Stimulated activated CD8-positive, alpha-beta memory T cell treated with anti-CD3 and anti-CD28 coated beads, Interleukin-7, amount 100 ng/mL, for 1 hour (primary cell): Measurements from ENCODE around the gene SERGEF.

Source experiments
- DNase-seq, 2 donors: peaks; one replicate each; pipeline ENCODE4 v3.0.0-alpha.2; 2020; ENCODE audit warnings: low read depth in 2 of 2

SERGEF gene

DNA sequence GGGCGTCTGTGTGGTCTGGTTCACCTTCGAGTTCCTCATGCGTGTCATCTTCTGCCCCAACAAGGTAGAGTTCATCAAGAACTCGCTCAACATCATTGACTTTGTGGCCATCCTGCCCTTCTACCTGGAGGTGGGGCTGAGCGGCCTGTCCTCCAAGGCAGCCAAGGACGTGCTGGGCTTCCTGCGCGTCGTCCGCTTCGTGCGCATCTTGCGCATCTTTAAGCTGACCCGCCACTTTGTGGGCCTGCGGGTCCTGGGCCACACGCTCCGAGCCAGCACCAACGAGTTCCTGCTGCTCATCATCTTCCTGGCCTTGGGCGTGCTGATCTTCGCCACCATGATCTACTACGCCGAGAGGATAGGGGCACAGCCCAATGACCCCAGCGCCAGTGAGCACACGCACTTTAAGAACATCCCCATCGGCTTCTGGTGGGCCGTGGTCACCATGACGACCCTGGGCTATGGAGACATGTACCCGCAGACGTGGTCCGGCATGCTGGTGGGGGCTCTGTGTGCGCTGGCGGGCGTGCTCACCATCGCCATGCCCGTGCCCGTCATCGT, 240.9 kb downstream of the SERGEF start:
- no peak for DNase-seq

DNA sequence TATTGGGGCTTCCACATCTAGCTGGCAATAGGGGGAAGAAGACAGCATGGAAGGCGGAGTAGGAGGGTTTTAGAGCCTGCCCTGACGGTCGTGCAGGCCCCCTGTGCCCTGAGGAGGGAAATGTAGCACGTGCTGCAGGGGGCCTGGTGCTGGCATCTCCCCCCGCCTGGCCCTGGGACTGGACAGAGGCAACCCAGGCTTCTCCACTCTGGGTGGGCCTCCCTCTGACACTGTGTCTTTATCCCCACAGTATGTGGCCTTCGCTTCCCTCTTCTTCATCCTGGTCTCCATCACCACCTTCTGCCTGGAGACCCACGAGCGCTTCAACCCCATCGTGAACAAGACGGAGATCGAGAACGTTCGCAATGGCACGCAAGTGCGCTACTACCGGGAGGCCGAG, 241.4 kb downstream of the SERGEF start:
- no peak for DNase-seq

DNA sequence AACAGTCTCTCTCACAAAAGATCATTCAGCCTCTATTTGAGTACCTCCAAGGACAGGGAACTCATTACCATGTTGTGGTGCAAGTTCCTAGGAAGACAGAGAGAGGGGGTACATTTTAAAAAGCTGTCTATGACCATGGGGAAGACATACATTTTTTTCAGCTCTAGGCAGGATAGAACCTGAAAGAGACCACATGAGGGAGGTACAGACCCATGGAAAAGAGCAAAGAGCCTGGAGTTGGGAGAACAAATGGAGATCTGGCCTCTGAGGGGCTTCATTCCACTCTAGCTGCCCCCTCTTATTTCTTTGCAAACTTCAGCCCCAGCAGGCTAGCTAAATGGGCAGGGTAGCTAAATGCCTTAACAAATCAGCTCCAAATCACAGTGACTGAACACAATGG, 241.9 kb downstream of the SERGEF start:
- no peak for DNase-seq

DNA sequence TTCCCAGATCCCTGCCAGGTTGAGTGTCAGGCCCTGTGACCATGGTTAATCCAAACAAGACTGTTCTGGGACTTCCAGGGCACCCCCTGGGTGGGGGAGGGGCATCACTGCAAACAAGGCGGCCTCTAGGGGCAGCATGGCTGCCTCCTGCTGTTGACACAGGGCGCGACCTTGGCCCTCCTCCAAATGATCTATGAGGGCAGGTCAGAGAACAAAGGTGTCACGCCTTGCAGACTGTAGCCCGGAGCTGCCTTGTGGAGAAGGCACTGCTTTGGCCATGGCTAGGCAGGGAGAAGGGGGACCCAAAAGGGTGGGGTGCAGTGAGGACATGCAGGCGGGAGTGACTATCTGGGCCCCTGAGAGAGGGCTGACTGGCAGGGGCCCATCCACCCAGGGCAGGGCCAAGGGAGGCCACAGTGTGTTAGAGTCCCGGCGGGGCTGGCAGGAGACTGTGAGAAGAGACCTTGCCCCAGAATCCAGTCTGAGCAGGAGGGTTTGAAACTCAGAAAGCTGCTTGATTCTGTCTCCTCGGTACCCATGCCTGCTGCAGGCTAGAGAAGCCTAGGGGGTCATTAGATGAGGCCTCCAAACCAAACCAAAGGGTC, 242.7 kb downstream of the SERGEF start:
- DNase-seq, result no peak

DNA sequence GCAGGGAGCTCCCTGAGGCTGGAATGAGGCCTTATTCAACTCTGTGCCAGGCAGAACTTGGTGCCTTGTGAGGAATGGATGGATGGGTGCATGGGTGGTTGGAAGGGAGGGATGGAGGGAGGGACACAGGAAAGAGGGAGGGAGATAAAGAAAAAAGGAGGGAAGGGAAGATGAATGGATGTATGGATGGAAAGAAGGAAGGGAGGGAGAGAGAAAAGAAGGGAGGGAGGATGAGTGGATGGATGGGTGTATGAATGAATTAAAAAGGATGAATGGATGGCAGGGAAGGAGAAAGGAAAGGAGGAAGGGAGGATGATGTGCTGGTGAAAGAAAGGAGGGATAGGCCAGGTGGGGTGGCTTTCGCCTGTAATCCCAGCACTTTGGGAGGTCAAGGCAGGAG, 243.6 kb downstream of the SERGEF start:
- no peak for DNase-seq

DNA sequence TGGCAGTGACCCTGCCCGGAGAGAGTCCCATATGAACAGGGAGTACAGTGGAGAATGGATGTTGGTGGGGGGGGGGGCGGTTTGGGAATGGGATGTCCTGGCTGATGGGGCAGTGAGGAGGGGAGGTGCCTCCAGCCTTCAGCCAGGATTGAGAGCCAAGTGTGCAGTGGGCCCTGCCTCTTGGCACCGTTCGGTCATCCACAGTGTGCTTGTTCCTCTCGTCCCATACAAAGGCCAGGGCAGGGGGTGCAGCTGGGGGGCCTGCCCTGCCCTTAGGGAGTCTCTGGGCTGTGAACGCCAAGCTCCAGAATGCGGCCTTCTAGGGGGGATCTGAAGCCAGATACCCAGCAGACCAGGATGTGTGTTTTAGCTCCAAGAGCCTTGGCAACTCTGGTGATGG, 244.3 kb downstream of the SERGEF start:
- DNase-seq, result no peak

DNA sequence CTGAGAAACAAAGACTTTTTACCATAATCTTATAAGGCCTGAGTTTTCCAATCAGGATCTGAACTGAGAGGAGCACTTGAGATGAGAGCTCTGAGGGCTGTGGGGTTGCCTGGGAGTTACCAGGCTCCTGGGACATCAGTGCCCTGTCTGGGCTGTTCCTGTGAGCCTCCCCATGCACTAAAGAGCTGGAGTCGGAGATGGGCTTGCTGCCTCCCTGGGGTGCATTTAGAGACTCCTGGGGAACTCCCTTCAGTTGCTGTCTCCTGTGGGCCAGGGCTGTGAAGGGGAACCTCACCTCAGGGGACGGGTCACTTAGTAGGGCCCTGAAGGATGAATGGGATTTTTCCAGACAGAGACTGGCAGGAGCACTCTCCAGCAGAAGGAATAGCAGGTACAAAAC, 244.9 kb downstream of the SERGEF start:
- DNase-seq, result no peak

DNA sequence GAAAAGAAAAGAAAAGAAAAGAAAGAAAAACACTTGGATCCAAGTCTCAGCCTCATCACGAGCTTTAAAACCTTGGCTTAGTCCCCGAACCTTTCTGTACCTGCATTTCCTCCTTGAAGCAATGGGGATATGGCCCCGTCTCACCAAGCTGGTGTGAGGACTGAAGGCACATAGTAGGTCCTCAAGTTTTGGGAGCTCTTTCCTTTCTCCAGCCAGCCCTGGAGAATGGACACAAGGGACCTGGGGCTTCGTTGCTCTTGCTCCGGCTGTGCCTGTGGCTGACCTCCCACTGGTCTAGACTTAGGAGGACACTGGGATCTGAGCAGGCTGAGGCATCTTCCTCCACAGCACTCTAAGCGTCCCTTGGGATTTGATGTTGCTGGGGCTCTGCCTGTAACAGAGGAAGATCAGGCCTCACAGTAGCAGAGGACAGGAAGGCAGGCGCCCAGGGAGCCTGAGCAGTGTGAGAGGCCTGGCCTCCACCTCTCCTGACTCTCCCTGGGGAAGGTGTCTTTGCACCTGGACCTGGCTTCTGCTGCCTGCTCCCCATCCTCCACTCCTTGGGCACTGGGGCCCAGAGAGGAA, 245.5 kb downstream of the SERGEF start:
- no peak for DNase-seq

DNA sequence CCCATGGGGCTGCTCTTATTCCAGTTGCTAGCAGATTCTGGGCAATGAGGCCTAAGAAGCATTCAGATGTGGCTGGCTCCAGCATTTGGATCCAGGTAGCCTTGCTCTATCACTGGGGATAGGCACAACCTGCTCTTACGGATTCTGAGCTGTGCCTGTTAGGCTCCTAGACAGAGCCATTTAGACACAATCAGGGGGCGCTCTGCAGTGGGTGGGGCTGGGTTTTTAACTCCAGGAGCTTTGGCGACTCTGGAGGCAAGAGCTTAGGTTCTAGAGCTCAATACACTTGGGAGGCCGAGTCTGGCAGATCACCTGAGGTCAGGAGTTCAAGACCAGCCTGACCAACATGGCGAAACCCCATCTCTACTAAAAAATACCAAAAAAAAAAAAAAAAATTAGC, 246.3 kb downstream of the SERGEF start:
- DNase-seq, result no peak

DNA sequence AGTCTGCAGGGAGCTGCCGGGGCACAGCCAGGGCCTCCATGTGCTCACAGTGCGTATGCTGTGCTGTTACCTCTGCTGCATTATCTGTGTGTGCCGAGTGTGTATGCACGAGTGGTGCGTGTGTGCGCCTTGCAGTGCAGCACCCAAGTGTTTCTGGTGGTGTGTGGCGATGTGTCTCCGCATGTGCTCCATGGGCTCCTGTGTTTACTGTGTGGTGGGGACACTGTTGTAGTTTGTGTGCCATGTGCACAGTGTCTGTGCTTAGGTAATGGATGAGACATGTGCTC, 246.8 kb downstream of the SERGEF start:
- DNase-seq, result no peak

DNA sequence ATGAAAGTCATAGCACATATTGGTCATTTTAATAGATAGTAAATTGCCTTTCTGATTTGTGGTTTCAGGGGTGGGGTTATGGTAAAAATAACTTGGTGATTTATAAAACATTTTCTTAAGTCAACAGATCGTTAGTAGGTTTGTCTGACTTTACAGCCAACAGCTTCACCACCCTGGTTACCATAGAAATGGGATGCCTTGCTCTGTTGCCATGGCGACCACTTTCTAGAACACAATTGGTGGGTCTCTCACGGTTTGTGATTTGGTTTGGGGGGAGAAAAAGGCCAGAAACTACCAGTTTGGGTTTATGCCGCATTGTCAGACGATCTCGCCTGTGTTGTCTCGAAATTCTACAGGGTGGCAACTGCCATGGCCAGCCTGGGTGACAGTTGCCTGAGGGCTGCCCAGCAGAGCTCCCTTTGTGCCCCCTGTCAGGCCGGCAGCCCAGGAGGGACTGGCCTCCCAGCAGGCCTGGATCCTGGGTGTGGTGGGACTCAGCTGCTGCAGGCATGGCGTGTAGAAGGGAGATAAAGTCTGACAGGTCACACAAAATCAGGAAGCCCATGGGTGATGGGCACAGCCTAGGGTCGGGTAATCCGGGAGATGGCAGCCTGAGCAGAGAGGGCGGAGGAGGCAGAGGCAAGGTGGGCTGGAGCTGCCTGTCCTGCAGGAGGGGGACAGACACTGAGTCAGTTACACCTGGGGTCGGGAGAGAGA, 247.3 kb downstream of the SERGEF start:
- no peak for DNase-seq

DNA sequence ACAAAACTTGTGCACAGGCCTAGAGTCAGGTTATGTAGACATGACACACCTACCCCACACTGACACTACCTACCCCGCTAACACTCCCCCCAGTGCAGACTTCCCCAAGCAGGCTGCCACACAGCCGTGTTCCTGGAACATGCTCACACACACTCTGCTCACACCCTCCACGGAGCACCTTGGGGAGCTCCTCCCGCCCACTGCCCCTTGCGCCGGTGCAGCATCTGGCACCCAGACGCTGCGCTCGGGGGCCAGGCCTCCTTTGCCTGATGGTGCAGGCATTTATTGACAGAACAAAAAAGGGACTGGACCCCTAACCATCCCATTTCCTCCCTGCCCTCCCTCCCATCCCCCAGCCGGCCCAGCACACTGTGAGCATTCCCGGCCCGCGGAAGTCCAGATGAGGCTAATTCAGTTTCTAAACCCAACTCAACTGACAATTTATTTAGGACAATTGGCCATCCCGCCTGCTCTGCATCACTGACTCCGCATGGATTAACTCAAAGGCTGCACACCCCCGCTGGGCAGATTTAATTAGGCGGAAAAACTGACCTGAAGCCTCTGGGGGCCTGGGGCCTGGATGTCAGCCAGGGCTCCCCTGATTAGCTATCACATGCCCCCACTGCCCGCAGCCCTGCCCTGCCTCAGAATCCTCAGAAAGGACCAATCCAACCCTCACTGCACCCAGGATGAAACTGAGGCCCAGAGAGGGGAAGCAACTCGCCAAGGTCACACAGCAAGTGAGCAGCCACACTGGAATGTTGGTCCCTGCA, 248.2 kb downstream of the SERGEF start:
- no peak for DNase-seq

DNA sequence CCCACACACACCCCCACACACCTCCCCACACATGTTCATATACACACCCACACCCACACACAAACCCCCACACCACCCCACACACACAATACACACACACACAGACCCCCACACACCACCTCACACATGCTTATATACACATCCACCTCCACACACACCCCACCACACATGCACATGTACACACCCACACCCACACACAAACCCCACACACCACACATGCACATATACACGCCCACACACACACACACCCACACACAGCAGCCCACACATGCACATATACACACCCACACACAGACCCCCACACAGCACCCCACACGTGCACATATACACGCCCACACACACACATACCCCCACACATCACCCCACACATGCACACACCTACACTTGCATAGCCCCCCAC, 249.1 kb downstream of the SERGEF start:
- DNase-seq, result no peak

DNA sequence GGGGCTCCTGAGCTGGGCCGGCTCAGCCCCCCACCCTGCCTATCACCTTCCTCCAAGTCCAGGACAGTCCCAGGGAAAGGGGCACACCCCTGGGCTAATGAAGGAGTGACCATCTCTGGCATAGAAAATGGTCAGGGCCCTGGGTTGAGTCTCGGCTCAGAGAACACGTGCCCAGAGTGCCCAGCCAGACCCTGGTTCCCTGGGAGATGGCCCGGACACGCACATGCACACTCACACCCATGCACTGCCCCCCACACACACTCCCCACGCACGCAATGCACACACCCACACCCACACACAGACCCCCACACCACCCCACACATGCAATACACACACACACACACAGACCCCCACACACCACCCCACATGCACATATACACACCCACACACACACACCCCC, 249.6 kb downstream of the SERGEF start:
- DNase-seq, result no peak

DNA sequence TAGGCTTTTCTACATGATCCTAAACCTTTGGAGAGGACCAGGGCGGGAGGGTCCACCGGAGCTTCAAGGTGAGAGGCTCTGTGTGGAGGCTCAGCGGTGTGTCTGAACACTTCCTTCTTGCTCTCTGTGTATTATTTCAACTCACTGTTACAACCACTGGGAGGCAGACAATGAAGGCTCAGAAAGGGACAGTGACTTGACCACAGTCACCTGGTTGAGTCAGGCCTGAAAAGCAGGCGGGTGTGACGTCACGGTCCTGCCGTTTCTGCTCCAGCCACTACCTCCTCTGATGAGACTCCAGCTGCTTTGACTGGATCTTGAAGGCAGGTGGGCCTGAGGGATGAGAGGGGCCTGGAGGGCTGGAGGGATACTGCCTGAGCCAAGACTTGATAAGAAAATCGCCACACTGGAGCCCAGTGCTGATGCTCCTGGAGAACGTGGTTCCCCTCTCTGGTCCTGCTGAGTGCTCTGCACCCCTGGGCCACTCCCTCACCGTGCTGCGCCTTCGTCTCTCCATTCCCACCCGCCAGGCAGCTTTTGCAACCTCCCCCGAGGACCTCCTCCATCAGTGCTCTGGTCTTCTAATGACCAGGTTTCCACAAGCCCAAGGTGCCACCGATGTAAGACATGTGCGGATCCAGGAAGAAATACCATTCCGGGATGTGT, 250.4 kb downstream of the SERGEF start:
- DNase-seq, result no peak

DNA sequence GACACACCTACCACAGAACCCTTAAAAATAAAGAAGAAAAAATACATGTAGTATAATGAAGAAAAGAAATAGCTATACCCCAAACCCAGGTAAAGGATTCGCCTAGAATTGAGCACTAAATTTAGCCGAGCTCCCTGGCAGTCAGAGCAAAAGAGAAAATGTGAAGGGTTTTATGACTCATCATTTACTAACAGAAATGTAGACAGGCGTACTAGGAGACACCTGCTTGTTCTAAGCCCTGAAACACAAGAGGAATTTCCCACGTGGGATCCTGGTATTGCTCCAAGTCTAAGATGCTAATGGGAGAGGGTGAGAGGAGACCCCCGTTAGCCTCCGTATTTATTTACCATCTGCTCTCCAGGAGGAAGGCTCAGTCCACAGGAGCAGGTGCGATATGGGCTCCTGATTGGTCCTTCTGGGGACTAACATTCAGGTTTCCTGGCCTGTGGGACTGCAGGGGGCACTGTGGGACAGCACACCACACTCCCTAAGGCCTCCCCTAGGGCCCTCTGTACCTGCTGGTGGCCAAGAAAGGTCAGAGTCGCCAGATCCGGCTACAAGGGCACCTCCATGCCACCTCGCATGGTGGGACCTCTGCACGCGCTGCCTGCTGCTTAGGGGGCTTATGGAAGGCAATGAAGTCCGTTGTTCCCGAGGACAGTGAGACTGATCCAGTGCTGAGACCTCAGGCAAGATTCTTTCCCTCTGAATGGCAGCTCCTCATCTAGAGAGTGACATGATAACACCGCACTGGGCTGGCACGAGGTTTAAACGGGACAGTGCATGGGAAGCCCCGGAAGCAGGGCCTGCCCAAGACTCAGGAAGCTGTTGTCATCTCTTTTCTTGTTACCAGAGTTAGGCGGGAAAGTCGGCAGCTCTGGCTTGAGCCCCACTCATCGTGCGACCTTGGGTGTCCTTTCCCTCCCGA, 252.5 kb downstream of the SERGEF start:
- no peak for DNase-seq

DNA sequence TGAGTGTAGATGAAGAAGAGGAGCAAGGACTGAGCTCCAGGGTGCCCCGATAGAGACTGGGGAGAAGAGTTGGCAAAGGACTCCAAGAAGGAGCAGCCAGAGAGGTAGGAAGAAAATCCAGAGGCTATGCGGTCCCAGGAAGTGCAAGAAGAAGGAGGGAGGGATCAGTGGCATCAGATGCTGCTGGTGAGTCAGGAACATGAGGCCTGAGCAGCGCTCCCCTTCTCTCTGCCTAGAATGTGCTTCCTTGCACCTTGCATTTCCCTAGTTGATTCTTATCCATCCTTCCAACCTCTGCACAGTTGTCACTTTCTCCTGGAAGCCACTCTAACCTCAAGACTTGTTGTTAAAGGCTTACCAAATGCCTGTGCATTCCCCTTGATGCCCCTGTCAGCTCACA, 257.0 kb downstream of the SERGEF start:
- DNase-seq, result no peak

DNA sequence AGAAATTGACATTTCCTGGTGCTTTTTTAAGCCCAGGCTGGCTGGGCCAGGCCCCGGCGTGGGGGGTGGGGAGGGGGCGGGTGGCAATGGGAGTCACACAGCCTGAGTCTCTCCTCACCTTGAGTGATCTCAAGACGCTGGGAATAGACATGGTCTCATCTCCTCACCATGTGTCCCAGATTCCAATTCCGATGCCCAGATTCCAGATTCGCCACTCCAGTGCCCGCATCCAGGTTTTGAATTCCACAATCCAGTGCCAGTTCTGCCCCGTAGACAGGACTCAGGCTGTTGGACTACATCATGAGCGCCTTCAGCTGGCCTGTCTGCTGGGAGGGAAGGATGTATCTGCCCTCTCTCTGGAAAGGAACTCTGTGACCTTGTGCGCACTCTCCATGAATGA, 259.2 kb downstream of the SERGEF start:
- no peak for DNase-seq

DNA sequence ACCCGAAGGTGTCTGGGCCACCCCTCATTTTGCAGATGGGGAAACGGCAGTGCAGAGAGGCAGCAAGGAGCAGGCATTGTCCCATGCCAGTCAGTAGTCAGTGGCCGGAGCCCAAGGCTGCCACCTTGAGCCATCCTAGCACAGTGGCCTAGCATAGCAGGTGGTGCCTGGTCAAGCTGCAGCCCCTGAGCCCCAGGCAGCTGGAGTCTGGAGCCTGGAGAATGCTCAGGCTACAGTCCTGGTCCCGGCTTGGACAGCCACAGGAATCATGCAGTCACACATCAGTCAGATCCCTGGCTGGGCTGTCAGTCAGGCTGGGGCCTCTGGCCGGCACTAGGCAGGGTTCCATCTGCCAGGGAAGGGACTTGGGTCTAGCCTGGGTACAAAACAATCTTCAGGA, 259.7 kb downstream of the SERGEF start:
- DNase-seq, result no peak

DNA sequence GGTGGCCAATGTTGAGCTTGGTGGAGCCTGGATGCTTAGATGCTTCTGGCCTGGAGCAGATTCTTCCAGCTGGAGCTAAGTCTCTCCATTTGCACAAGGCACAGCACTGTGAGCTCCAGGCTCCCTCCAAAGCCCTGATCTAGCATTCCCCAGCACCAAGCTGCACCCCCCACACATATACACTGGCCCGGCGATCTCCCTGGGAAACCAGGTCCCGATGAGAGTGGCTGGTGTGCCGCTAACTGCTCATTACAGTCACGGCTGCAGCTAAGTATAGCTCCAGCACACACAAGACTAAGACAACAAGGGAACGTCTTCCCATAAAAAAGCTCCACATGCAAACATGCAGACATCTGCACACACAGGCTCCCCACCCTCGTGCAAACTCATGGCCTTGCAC, 260.7 kb downstream of the SERGEF start:
- no peak for DNase-seq

DNA sequence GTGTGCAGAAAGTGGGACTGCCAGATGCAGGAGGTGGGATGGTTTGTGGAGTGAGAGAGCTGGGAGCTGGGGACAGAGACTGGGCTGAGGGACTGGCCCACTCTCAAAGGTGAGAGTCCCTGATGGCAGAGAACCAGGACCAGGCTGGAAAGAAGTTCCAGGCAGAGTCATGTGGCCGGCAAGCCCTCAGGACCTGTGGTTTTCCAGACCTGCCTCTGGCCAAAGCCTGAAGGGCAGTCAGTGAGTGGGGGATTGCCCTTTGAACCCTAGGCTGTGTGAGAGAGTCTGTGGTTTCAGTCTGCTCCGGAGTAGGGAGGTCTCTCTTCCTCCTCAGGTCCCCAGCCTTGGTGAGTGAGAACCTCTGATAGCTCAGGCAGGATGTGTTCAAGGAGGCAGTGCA, 261.3 kb downstream of the SERGEF start:
- no peak for DNase-seq
